ENCODE data around the gene TTC1.
A peak's percentile ranks its signal among the peaks of the same experiment; 100 is the strongest.
"Not testable (repeated sequence)": the region's sequence is repeated elsewhere in the genome, so short reads cannot be mapped to it uniquely, and the experiment has no call there.

TTC1 gene

GRCh38 chr5:160001457-160001856 is 7.5 kb upstream of the TTC1 start:
- no peak for DNase-seq

GRCh38 chr5:160007514-160007913 is 1.4 kb upstream of the TTC1 start:
- no peak for DNase-seq

GRCh38 chr5:160008529-160008876 is 436 bp upstream of the TTC1 start:
- DNase-seq: not testable (repeated sequence)

GRCh38 chr5:160009591-160009989 is 651 bp downstream of the TTC1 start:
- DNase-seq: no peak

- DNase-seq: no peak
Measured at GRCh38 chr5:160011471-160011870, 2.5 kb downstream of the TTC1 start.

- not testable (repeated sequence) for DNase-seq
Measured at GRCh38 chr5:160014197-160014596, 5.3 kb downstream of the TTC1 start.

GRCh38 chr5:160018945-160019625 is 10.1 kb downstream of the TTC1 start:
- DNase-seq: no peak

GRCh38 chr5:160020266-160020770 is 11.4 kb downstream of the TTC1 start:
- no peak for DNase-seq

GRCh38 chr5:160020964-160021363 is 12.0 kb downstream of the TTC1 start:
- no peak for DNase-seq

GRCh38 chr5:160021831-160022446 is 13.0 kb downstream of the TTC1 start:
- peak; percentile 68 for DNase-seq

- no peak for DNase-seq
Measured at GRCh38 chr5:160023007-160023907, 14.3 kb downstream of the TTC1 start.

- DNase-seq: no peak
Measured at GRCh38 chr5:160023908-160024630, 15.1 kb downstream of the TTC1 start.

GRCh38 chr5:160029004-160029403 is 20.1 kb downstream of the TTC1 start:
- no peak for DNase-seq

GRCh38 chr5:160029540-160030139 is 20.7 kb downstream of the TTC1 start:
- no peak for DNase-seq

- no peak for DNase-seq
Measured at GRCh38 chr5:160030631-160031377, 21.9 kb downstream of the TTC1 start.

GRCh38 chr5:160033546-160034252 is 24.8 kb downstream of the TTC1 start:
- no peak for DNase-seq

- no peak for DNase-seq
Measured at GRCh38 chr5:160036243-160036642, 27.3 kb downstream of the TTC1 start.

GRCh38 chr5:160036884-160037283 is 27.9 kb downstream of the TTC1 start:
- no peak for DNase-seq

- DNase-seq: no peak
Measured at GRCh38 chr5:160039810-160040470, 31.0 kb downstream of the TTC1 start.

GRCh38 chr5:160040471-160040835 is 31.5 kb downstream of the TTC1 start:
- DNase-seq: no peak
